Endothelial cell of hepatic sinusoid (primary cell): ENCODE data around the gene TMPRSS4.

Experiments used
- in situ Hi-C: cut with HindIII; loops from 2 replicates; pipeline ENCODE4 v1.10.0; 2017; ENCODE audit warnings: low sequenced_read_pairs

The TMPRSS4 gene

GRCh38 chr11:118170882-118171268 lies 94.0 kb downstream of the TMPRSS4 start:
- in situ Hi-C loops: loop anchor here (5.0 kb wide), 3 partner anchors 34 to 86 kb away; no protein-coding TSS in a partner anchor
